Left ventricle myocardium superior (tissue), 1 donor: Measurements from ENCODE around the gene TCERG1L. TPM values are rescaled to one million over a fixed set of nuclear protein-coding genes. Genes with fewer than 3 reads are reported as not detected.

Source experiments
- ATAC-seq: fragments of 200-7000 bp; cut with Tn5 transposase; one replicate; pipeline ENCODE4 v1.9.1; 2020; ENCODE audit warnings: mild to moderate bottlenecking, moderate library complexity
- DNase-seq: peaks from one replicate; pipeline ENCODE4 v3.0.0-alpha.2; 2020
- intact Hi-C: fragments of 100-400 bp; cut with micrococcal nuclease; formaldehyde crosslinking; loops from one replicate; pipeline ENCODE4 v1.11.0; 2022
- total RNA-seq: library from RNA; stranded (reverse); fragmentation: NEBNext Ultra II Directional; extraction: Animal tissue kit (Norgen Biotek cat#: 25700); gene quantifications from one replicate; pipeline ENCODE4 v1.2.1, GENCODE V29; 2021
- donor health status: DM: no; HTN: yes; CAD: no; lungs with severe emphysema.

The TCERG1L gene
- total RNA-seq, 1 donor from 2014 or later = not detected

DNA sequence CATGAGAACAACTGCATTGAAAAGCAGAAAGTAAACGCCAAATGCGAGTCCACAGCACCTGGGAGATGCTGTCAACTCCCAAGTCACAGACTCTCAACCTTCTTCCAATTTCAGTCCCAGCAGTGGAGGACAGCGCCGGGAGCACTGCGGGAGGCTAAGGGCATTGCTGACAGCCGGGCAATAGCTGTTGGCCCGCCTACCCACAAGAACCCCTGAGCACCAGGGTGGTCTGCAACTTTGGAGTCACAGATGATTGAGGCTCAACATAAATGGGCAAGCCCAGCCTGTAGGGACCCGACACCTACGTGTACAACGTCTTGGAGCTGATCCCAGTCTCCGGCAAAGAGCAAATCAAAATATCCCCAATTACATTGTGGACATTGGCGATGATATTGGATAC lies 262.9 kb downstream of the TCERG1L start:
- intact Hi-C loops = no loop called here
- DNase-seq (no peak), ATAC-seq (no peak)

DNA sequence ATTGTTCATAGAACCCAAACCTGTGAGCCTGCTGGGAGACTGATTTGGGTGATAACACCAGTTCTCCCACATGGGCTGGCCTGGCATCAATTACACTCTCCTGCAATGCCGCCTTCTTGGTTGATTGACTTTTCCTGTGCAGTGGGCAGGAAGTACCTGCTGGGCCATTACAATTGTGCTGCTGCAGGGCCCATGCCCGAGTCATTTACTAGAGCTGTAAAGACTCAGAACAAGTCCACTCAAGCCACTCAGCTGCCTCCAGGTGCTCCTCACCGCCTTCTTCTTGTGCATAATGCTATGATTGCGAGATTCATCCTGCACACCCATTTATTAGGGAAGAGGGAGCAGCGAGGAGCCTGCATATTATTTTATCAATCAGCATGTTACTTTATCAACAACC lies 264.0 kb downstream of the TCERG1L start:
- intact Hi-C loops = no loop called here
- no peak for DNase-seq
- ATAC-seq = no peak

DNA sequence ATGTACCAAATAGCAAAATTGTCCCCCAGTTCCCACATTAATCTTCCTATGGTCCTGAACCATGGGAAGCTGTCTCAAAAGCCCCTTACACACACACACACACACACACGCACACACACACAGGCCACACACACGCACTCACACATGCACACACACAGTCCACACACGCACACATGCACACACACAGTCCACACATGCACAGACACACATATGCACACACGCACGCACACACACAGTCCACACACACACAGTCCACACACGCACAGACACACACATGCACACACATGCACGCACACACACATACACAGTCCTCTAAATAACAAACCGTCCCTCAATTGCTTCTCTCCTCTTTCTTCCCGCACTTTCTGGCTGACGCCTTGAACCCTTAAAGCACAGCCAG lies 265.3 kb downstream of the TCERG1L start:
- intact Hi-C loops = no loop called here
- ATAC-seq (no peak), DNase-seq (no peak)

DNA sequence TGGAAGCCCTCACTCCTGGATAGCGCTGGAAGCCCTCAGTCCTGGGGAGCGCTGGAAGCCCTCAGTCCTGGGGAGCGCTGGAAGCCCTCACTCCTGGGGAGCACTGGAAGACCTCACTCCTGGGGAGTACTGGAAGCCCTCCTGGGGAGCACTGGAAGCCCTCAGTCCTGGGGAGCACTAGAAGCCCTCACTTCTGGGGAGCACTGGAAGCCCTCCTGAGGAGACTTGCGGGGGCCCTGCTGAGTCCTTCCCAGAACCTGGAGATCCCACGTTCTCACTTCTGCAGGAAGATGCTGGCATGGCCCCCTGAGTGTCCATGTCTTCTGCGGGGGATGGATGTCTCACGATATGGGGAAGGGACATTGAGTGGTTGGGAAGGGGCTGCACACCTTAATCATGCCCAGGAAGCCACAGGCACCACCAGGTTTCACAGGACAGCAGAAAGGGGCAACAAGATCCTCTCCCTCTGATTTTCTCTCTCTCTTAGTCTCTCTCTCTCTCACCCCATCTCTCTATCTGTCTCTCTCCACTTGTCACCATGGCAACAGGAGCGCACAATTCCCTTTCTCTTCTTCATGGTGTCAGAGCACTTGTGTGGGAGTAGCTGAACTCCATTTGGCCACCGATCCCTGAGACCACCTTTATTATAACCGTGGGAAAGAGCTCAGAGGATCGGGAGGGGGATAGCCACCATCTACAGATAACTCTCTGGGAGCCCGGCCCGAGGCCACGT lies 267.0 kb downstream of the TCERG1L start:
- DNase-seq (no peak), ATAC-seq (no peak)
- intact Hi-C loops = no loop called here

DNA sequence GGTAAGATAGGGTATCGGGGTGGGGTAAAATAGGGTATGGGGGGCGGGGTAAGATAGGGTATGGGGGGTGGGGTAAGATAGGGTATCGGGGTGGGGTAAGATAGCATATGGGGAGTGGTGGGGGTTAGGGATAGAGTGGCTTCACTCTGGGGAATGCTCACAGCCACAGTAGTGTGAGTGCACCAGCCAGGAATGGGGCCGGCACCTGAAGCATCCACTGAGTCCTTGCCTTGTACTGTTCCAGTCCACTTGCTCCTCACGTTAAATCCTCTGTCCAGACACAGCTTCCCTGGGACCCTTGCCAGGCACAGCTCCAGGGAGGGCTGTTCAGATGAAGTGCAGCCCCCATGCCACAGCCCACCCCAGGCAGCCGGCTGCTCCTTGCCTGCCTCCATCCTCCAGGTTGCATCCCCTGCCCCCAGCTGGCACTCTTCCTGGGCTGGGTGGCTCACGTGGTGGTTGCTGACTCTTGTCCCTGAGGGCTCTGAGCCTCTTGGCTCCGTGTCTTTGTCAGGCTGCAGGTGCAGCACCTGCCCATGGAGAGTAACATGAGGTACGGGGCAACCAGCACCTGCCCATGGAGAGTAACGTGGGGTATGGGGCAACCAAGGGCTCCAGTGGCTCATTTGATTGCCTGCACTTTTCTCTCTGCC lies 268.4 kb downstream of the TCERG1L start:
- intact Hi-C loops = no loop called here
- no peak for ATAC-seq
- DNase-seq = no peak
